GM12875 (cell line): ENCODE results near the gene STIL.
"Not testable (repeated sequence)": the region's sequence is repeated elsewhere in the genome, so short reads cannot be mapped to it uniquely, and the experiment has no call there.

Source experiments
- H3K4me3 ChIP-seq: one replicate; pipeline ENCODE4 v1.5.1; 2011; ENCODE audit warnings: low read depth, low read length, control low read depth
- TF ChIP-seq, protein P1 (sequence below): IDR thresholded peaks from 2 replicates; pipeline ENCODE4 v1.5.1; 2011; ENCODE audit warnings: low read depth, mild to moderate bottlenecking, control low read depth, inconsistent platforms, low read length, moderate library complexity, borderline replicate concordance; ENCODE audit not compliant: insufficient read depth

Gene STIL

DNA sequence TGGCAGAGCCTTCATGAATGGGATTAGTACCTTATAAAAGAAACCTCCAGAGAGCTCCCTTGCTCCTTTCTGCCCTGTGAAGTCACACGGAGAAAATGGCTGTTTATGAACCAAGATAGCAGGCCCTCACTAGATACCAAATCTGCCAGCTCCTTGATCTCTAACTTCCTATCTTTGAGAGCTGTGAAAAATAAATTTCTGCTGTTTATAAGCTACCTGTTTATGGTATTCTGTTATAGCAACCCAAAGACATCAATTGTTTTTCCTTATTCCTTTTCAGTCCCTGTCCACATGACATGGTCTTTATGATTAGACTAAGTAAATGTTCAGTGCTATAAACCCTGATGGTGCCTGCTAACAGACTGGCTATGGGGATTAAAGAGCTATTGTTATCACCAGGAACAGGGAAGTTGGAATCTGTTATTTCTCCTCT is 9.7 kb upstream of the STIL start:
- TF ChIP-seq, protein P1, sequence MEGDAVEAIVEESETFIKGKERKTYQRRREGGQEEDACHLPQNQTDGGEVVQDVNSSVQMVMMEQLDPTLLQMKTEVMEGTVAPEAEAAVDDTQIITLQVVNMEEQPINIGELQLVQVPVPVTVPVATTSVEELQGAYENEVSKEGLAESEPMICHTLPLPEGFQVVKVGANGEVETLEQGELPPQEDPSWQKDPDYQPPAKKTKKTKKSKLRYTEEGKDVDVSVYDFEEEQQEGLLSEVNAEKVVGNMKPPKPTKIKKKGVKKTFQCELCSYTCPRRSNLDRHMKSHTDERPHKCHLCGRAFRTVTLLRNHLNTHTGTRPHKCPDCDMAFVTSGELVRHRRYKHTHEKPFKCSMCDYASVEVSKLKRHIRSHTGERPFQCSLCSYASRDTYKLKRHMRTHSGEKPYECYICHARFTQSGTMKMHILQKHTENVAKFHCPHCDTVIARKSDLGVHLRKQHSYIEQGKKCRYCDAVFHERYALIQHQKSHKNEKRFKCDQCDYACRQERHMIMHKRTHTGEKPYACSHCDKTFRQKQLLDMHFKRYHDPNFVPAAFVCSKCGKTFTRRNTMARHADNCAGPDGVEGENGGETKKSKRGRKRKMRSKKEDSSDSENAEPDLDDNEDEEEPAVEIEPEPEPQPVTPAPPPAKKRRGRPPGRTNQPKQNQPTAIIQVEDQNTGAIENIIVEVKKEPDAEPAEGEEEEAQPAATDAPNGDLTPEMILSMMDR = no peak
- H3K4me3 ChIP-seq = no peak overlapping the region

DNA sequence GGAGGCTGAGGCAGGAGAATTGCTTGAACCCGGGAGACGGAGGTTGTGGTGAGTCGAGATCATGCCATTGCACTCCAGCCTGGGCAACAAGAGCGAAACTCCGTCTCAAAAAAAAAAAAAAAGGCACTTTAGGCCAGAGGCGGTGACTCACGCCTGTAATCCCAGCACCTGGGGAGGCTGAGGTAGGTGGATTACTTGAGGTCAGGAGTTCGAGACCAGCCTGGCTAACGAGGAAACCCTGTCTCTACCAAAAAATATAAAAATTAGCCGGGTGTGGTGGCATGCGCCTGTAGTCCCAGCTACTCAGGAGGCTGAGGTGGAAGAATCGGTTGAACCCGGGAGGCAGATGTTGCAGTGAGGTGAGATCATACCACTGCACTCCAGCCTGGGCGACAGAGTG is 6.0 kb upstream of the STIL start:
- H3K4me3 ChIP-seq = not testable (repeated sequence)

DNA sequence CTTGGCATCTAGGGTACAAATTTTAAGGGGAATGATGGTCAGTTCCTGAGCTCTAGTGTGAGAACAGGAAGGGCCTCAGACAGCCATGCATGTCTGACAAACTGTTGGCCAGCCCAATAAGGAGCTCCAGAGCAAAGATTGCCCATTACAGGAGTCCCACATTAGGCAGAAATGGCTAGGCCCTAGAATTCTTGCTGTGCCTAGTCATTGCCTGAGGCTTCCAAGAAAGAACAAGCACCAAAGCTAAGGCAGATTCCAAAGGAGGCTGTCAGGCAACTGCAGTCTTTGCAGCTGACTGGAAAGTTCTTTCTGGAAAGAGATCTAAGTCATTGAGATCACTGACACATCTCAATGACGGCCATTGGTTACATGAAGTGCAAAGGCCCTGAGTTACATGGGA is 3.9 kb upstream of the STIL start:
- no peak overlapping the region for H3K4me3 ChIP-seq
- TF ChIP-seq, protein P1 = no peak

DNA sequence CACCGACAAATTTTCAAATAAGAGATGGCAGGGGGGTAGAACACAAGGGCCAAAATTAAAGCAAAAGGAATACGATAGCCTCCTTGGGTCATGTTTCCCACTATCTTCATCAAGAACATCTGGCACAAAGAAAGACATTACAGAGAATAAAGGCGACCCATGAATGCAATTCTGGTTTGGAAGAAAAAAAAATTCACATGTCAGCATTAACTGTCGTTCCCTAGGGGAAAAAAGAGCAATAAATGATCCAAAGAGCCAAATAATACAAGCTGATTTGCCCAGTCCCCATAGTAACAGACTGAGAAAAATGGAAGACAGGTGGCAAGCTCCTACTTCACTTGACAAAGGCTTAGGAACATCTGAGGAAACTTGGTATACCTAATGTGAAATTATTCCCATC is 4.5 kb downstream of the STIL start:
- no peak overlapping the region for H3K4me3 ChIP-seq
- TF ChIP-seq, protein P1 = no peak

DNA sequence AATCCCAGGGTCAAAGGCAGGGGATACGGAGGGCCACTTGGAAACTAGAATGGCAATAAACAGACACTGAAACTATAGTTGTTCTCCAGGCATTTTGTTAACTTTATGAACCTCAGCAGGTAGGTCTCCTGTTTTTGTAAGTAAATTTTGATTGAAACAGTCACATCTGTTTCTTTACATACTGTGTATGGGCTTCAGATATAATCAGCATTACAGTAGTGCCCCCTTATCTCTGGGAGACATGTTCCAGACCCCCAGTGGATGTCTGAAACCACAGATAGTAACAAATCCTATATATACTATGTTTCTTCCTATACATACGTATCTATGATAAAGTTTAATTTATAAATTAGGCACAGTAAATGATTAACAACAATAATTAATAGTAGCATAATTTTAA is 11.5 kb downstream of the STIL start:
- H3K4me3 ChIP-seq = no peak overlapping the region
- TF ChIP-seq, protein P1 = no peak

DNA sequence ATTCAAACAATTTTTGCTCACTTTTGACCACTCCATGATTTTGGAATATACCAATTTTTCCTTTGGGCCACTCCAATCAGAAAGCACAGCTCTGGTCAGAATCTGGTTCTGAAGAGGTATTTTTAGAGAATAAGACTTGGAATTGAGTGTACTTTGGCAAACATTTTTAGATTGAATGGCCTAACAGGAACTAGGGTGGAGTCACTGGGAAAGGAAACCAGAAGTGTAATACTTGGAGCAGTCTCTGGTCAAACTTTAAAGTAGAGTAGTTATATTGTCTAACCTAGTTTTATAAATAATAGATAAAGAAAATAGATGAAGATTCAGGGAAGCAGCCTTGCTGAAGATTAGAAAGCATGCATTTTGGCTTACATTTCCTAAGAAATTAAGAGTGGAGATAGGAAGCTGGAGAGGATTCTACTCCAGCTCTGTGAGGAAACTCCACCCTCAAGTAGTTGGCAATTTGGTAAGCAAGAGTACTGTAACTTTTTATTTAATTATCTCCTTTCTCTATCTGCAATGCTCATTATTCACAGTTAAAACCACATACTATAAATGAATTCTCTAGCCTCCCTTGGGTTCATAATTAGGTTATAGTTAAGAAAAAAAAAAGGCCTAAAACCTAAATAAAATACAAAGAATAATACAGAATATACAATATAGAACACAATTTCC is 15.8 kb downstream of the STIL start:
- no peak overlapping the region for H3K4me3 ChIP-seq
- TF ChIP-seq, protein P1 = no peak

DNA sequence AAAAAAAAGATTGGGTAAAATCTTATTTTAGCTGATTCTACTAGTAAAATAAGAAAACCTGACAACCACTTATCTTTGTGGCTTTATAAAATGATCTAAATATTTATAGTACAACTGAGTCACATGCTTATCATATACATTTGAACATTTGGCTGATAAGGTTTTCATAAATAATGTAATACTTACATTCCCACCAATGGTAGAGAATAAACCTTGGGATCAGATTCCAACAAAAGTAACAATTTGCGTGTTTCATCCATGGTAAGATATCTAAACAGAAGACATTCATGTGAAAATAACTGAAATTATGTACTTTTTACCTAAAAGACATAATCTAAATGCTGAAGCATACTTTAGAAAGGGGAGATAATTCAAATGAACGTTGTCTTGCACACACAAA is 18.4 kb downstream of the STIL start:
- no peak overlapping the region for H3K4me3 ChIP-seq
- TF ChIP-seq, protein P1 = no peak

DNA sequence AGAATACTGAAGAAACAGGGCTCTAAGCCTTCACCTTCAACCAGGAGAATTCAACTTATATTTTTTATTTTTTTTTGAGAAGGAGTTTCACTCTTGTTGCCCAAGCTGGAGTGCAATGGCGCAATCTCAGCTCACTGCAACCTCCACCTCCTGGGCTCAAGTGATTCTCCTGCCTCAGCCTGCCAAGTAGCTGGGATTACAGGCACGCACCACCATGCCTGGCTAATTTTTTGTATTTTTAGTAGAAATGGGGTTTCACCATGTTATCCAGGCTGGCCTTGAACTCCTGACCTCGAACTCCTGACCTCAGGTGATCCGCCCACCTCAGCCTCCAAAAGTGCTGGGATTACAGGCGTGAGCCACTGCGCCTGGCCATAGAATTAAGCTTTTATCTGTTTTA is 19.1 kb downstream of the STIL start:
- H3K4me3 ChIP-seq = not testable (repeated sequence)

DNA sequence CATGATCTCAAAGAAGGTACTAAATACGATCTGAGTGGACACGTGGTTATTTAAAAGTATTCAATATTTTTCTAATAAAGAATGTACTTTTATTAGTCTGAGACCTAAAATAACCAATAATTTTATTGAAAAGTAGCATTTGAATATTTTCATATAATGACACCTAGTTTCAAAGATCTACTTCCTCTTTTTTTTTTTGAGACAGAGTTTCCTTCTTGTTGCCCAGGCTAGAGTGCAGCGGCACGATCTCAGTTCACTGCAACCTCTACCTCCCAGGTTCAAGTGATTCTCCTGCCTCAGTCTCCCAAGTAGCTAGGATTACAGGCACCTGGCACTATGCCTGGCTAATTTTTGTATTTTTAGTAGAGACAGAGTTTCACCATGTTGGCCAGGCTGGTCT is 25.8 kb downstream of the STIL start:
- H3K4me3 ChIP-seq = not testable (repeated sequence)
